NB4 (cell line): ENCODE results near the gene AXDND1.

ENCODE experiments used
- POLR2A ChIP-seq: IDR thresholded peaks from 2 replicates; pipeline ENCODE4 v1.6.1; 2011; ENCODE audit warnings: mild to moderate bottlenecking; ENCODE audit not compliant: insufficient read length; ENCODE audit errors: extremely low read depth
- TF ChIP-seq, protein P1 (sequence below): IDR thresholded peaks from one replicate; pipeline ENCODE4 v1.5.1; 2012; ENCODE audit warnings: low read depth, low read length
- TF ChIP-seq, protein P2 (sequence below): IDR thresholded peaks from 2 replicates; pipeline ENCODE4 v1.6.1; 2011; ENCODE audit warnings: low read depth, low read length

DNA sequence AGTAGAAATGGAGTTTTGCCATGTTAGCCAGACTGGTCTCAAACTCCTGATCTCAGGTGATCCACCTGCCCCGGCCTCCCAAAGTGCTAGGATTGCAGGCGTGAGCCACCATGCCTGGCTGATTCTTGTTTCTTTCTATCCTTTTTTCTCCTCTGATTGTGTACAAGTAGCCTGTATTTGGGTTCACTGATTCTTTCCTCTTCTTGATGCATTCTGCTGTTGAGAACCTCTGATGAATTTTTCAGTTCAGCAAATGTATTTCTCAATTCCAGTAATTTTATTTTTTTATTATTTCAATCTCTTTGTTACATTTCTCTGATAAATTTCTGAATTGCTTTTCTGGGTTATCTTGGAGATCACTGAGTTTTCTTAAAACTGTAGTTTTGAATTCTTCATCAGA, 58.8 kb downstream of the AXDND1 start:
- TF ChIP-seq, protein P1, sequence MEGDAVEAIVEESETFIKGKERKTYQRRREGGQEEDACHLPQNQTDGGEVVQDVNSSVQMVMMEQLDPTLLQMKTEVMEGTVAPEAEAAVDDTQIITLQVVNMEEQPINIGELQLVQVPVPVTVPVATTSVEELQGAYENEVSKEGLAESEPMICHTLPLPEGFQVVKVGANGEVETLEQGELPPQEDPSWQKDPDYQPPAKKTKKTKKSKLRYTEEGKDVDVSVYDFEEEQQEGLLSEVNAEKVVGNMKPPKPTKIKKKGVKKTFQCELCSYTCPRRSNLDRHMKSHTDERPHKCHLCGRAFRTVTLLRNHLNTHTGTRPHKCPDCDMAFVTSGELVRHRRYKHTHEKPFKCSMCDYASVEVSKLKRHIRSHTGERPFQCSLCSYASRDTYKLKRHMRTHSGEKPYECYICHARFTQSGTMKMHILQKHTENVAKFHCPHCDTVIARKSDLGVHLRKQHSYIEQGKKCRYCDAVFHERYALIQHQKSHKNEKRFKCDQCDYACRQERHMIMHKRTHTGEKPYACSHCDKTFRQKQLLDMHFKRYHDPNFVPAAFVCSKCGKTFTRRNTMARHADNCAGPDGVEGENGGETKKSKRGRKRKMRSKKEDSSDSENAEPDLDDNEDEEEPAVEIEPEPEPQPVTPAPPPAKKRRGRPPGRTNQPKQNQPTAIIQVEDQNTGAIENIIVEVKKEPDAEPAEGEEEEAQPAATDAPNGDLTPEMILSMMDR, result no peak
- no peak for TF ChIP-seq POLR2A
- TF ChIP-seq, protein P2, sequence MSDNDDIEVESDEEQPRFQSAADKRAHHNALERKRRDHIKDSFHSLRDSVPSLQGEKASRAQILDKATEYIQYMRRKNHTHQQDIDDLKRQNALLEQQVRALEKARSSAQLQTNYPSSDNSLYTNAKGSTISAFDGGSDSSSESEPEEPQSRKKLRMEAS, result no peak
